Mononuclear cell (primary cell): ENCODE measurements around the gene ARHGAP8. TPM values are rescaled to one million over a fixed set of nuclear protein-coding genes. Genes with fewer than 3 reads are reported as not detected.

Experiments used
- H3K27me3 ChIP-seq: 2 replicates; pipeline ENCODE4 v1.6.0; 2011; ENCODE audit warnings: low read length, control low read depth; ENCODE audit not compliant: insufficient read depth
- H3K4me1 ChIP-seq: 2 replicates; pipeline ENCODE4 v1.5.1; 2011; ENCODE audit warnings: mild to moderate bottlenecking, low read length, control low read depth; ENCODE audit not compliant: insufficient read depth
- H3K4me3 ChIP-seq: 2 replicates; pipeline ENCODE4 v1.5.1; 2011; ENCODE audit warnings: mild to moderate bottlenecking, low read length, moderate library complexity
- H3K9me3 ChIP-seq: 2 replicates; pipeline ENCODE4 v1.5.1; 2011; ENCODE audit warnings: low read depth, mild to moderate bottlenecking, control low read depth, low read length
- total RNA-seq: library from RNA; depleted of rRNA; stranded (reverse); fragments of >200 nt; gene quantifications from one replicate; pipeline ENCODE4 v1.2.3, GENCODE V29; 2012

Gene ARHGAP8
- total RNA-seq, 1 donor: 5.4 TPM

DNA sequence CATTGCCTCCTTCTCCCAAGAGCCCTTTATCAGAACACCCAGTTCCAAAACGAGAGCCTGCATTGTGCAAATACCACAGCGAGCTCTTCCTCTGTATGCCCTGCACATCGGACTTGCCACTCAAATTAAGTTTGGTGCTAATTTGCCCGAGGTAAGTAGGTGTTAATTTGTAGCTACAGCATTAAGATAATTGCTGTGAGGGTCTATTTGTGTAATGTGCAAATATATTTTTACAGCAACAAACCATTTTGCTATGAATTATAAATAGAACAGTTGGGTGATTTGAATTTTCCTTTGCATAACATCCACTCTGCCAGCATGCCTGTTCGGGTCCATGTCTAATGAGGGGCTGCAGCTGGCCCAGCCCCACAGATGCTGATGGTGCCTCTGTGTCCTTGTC lies 8.1 kb downstream of the ARHGAP8 start:
- H3K4me3 ChIP-seq: no peak overlapping the region
- no peaks in the 10 kb centered on the region for H3K9me3 ChIP-seq
- no peaks in the 10 kb centered on the region for H3K27me3 ChIP-seq
- H3K4me1 ChIP-seq: no peaks in the 10 kb centered on the region

DNA sequence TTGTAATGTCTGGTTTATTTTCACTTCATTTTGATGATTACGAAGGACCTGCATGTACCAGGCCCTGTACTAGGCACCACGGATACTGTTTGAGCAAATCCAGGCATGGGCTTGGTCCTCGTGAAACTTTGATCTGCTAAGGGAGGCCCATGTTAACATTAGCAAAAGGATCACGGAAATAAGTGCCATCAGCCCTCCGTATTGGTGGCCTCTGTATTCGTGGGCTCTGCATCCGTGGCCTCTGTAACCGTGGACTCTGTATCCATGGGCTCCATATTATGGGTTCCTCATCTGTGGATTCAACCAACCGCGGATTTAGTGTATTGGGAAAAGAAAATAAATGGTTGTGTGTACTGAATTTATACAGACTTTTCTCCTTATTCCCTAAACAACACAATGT lies 8.7 kb downstream of the ARHGAP8 start:
- H3K4me3 ChIP-seq: no peak overlapping the region
- H3K4me1 ChIP-seq: no peaks in the 10 kb centered on the region
- no peaks in the 10 kb centered on the region for H3K9me3 ChIP-seq
- no peaks in the 10 kb centered on the region for H3K27me3 ChIP-seq

DNA sequence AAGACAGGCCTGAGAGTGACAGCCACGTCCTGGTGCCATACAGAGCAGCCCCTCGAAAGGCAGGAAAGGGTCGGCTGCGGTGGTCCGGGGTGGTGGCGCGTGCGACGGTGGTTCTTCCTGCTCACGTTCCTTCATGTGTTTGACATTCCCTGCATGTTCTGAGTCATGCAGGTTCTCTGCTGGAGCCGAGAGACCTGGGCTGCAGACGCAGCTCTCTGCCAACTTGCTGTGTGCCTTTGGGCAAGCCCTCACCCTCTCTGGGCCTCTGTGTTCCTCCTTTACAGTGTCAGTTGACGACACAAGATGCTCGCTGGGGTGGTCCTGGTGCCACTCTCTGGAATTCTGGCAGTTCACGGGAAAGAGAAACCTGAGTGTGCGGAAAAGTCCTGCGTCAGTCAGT lies 12.0 kb downstream of the ARHGAP8 start:
- Histone ChIP-seq H3K4me3 (no peak overlapping the region), H3K4me1 (no peaks in the 10 kb centered on the region), H3K9me3 (no peaks in the 10 kb centered on the region), H3K27me3 (no peaks in the 10 kb centered on the region)

DNA sequence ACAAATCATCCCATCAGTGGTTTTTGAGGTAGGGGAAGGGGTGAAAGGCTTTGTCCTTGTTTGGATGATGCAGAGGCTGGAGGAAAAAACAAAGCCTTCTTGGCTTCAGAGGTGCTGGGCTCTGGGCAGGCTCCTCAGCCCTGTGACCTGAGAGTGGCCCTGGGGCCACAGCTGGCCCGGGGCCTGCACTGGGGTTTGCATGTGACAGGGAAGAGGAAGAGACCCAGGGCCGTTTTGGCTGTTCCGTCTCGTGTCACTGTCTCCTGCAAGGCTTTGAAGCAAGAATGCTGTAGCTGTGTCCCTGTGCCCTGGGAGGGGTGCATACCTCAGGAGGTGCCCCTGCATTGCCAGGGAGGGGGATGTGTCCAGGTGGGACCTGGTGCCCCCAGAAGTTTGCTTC lies 12.6 kb downstream of the ARHGAP8 start:
- Histone ChIP-seq H3K27me3 (no peaks in the 10 kb centered on the region), H3K4me1 (no peaks in the 10 kb centered on the region), H3K9me3 (no peaks in the 10 kb centered on the region), H3K4me3 (no peak overlapping the region)

DNA sequence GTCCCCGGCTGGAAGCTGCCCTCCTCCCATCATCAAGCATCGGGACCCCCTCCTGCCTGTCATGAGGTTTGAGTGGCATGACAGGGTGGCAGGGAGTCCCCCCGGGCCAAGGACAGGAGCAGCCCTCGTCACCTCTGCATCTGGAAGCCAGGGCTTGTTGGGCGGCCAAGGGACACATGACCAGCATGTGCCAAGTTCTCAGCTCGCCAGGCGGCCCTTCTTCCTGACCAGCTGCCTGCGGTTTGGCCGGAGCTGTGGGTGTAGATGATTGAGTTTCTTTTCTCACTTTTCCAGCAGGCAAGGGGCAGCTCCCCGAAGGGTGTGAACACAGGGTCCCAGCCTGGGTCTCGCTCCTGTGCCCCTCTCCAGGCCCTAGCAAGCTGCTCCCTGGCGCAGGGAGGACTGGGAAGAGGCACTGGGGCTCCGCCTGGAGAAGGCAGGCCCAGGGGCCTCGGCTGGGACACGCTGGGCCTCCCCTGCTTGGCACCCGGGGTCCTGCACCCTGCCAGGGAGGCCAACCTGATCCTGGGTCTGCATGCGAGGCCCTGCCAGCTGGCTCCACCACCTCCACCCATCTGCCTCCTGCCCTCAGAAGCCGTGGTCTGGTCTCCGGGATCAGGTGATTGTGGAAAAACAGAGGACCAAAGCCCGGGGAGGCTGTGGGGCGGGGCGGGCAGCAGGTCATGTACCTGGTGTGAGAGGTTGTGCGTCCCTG lies 13.4 kb downstream of the ARHGAP8 start:
- Histone ChIP-seq H3K27me3 (no peaks in the 10 kb centered on the region), H3K4me3 (no peak overlapping the region), H3K9me3 (no peaks in the 10 kb centered on the region), H3K4me1 (no peaks in the 10 kb centered on the region)

DNA sequence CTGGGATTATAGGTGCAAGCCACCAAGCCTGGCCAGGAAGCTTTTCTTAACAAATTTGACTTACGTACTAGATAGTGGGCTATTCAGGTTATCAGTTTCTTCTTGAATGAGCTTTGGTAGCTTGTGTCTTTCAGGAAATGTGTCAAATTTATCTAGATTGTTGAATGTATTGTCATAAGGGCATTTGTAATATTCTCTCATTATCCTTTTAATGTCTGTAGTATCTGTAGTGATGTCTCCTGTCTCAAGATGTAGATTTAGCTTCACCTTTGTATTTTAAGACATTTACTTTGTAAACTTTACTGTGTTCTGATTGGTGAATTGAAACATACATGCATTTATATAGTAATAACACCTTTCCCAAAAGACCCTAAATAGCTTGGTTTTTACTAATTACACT lies 20.7 kb downstream of the ARHGAP8 start:
- Histone ChIP-seq H3K27me3 (no peaks in the 10 kb centered on the region), H3K4me1 (no peaks in the 10 kb centered on the region), H3K9me3 (no peaks in the 10 kb centered on the region), H3K4me3 (no peak overlapping the region)

DNA sequence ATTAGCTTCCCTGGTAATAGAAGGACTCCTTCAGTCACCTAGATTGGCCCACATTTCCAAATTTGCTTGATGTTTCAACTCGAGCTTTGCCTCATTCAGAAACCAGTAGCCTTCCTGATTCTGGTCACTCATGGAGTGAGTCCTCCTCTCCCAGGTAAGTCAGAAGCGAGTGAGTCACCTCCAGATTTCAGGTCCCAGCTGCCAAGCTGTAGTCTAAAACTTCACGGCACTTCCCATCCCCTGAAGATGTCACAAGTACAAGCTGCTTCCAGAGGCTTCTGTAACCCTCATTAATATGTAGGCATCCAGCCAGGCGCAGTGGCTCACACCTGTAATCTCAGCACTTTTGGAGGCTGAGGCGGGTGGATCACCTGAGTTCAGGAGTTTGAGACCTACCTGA lies 23.5 kb downstream of the ARHGAP8 start:
- Histone ChIP-seq H3K4me1 (no peaks in the 10 kb centered on the region), H3K9me3 (no peaks in the 10 kb centered on the region), H3K27me3 (no peaks in the 10 kb centered on the region), H3K4me3 (no peak overlapping the region)

- no peak overlapping the region for H3K4me3 ChIP-seq
- no peaks in the 10 kb centered on the region for H3K4me1 ChIP-seq
- no peaks in the 10 kb centered on the region for H3K27me3 ChIP-seq
- no peaks in the 10 kb centered on the region for H3K9me3 ChIP-seq
These were observed 24.4 kb downstream of the ARHGAP8 start for GRCh38 chr22:44776605-44777363.

- H3K27me3 ChIP-seq: no peaks in the 10 kb centered on the region
These were observed 25.0 kb downstream of the ARHGAP8 start for GRCh38 chr22:44777364-44777755.

DNA sequence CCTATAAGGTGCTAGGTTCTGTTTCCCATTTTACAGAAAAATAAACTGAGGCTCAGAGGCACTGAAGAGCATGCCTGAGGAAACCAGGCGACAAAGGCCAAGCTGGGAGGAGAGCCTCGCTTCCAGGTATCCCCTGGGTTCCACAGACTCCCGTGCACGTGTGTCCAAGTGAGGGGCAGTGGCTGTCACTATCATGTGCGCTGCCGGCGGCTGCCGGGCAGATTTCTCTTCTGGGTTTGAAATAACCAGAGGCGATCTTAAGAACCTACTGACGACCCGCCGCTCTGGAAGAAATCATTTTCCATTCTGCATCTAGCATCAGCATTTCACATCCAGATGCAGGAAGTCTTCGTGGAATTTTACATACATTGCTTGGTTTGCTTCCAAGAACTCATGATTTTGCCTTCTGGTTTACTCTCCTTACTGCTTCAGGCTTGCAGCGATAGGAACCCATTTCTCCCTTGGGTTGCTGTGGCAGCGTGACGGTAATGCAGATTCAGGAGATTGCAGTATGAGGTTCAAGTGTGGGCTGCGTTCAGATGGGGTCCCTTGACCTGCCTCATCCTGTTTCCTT lies 28.6 kb downstream of the ARHGAP8 start:
- Histone ChIP-seq H3K4me1 (no peaks in the 10 kb centered on the region), H3K9me3 (no peaks in the 10 kb centered on the region), H3K4me3 (no peak overlapping the region), H3K27me3 (no peaks in the 10 kb centered on the region)

More at GRCh38 chr22:44777364-44777755, 25.0 kb downstream of the ARHGAP8 start:
- H3K4me3 ChIP-seq: no peak overlapping the region
- H3K9me3 ChIP-seq: no peaks in the 10 kb centered on the region
- no peaks in the 10 kb centered on the region for H3K4me1 ChIP-seq

- Histone ChIP-seq H3K9me3 (no peaks in the 10 kb centered on the region), H3K27me3 (no peaks in the 10 kb centered on the region), H3K4me3 (no peak overlapping the region), H3K4me1 (no peaks in the 10 kb centered on the region)
These were observed 30.1 kb downstream of the ARHGAP8 start for GRCh38 chr22:44782363-44782963.

DNA sequence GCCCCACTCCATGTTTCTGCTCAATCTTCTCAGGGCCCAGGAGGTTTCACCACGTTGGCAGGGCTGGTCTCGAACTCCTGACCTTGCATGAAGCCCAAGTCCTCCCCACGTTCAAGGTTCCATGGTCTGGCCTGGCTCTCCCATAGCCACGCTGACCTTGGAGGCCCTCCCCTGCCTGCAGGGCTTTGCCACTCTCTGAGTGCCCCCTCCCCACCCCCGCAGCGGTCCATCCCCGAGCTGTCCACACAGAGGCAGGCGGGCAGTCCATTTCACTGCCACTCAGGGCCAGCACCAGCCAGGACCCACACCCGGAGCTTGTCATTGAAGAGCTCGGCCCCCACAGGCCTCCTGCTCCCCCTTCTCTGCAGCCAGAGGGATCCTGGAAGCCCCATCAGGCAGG lies 30.7 kb downstream of the ARHGAP8 start:
- Histone ChIP-seq H3K4me1 (no peaks in the 10 kb centered on the region), H3K27me3 (no peaks in the 10 kb centered on the region), H3K9me3 (no peaks in the 10 kb centered on the region), H3K4me3 (no peak overlapping the region)

GRCh38 chr22:44783581-44783980 lies 31.2 kb downstream of the ARHGAP8 start:
- no peaks in the 10 kb centered on the region for H3K27me3 ChIP-seq
- no peak overlapping the region for H3K4me3 ChIP-seq
- no peaks in the 10 kb centered on the region for H3K4me1 ChIP-seq
- H3K9me3 ChIP-seq: no peaks in the 10 kb centered on the region

DNA sequence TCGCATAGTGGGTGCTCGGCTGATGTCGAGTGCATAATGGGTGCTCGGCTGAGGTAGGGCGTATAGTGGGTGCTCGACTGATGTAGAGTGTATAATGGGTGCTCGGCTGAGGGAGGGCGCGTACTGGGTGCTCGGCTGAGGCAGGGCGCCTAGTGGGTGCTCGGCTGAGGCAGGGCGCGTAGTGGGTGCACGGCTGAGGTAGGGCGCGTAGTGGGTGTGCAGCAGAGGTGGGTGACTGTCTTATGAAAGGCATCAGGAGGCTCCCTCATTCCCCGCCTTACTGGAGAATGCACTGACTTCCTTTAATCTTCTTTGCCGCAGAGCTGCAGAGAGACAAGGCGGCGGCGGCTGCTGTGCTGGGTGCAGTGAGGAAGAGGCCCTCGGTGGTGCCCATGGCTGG lies 33.8 kb downstream of the ARHGAP8 start:
- Histone ChIP-seq H3K4me1 (no peaks in the 10 kb centered on the region), H3K9me3 (no peaks in the 10 kb centered on the region), H3K27me3 (no peaks in the 10 kb centered on the region), H3K4me3 (no peak overlapping the region)

DNA sequence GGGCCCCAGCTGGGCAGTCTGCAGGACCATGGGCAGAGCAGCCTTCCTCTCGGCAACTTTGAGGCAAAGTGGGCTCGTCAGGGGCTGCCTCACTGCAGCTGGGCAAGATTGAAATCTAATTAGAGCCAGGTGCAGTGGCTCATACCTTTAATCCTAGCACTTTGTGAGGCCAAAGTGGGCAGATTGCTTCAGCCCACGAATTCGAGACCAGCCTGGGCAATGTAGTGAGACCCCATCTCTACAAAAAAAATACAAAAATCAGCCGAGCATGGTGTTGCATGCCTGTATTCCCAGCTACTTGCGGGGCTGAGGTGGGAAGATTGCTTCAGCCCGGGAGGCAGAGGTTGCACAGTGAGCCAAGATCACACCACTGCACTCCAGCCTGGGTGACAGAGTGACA lies 34.2 kb downstream of the ARHGAP8 start:
- no peaks in the 10 kb centered on the region for H3K27me3 ChIP-seq
- no peaks in the 10 kb centered on the region for H3K9me3 ChIP-seq
- H3K4me3 ChIP-seq: no peak overlapping the region
- H3K4me1 ChIP-seq: no peaks in the 10 kb centered on the region
